ENCODE results near the gene LCOR.

DNA sequence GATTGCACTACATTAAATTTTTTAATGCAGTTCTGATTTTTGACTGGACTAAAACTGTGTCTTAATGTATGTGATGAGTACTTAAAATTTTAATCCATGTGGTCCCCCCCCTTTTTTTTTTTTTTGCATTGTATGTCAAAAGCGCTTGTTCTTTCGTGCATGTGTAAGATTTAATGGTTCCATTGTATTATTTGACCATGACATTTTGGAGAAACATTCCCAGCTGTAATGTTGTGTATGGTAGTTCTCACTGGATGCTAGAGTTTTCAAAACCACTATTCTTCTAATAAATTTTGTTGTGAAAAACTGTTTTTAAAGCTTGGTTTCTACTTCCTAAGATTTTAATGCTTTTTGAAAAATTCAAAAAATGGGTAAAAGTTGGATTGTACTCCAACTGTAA lies 132.0 kb downstream of the LCOR start:
- TF ChIP-seq, protein P1, sequence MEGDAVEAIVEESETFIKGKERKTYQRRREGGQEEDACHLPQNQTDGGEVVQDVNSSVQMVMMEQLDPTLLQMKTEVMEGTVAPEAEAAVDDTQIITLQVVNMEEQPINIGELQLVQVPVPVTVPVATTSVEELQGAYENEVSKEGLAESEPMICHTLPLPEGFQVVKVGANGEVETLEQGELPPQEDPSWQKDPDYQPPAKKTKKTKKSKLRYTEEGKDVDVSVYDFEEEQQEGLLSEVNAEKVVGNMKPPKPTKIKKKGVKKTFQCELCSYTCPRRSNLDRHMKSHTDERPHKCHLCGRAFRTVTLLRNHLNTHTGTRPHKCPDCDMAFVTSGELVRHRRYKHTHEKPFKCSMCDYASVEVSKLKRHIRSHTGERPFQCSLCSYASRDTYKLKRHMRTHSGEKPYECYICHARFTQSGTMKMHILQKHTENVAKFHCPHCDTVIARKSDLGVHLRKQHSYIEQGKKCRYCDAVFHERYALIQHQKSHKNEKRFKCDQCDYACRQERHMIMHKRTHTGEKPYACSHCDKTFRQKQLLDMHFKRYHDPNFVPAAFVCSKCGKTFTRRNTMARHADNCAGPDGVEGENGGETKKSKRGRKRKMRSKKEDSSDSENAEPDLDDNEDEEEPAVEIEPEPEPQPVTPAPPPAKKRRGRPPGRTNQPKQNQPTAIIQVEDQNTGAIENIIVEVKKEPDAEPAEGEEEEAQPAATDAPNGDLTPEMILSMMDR (IDR thresholded peaks at IDR 0.05): no peak
- no peak for TF ChIP-seq POLR2A (IDR thresholded peaks at IDR 0.05)

Measured in heart left ventricle (tissue), 13 donors.